GM12801 (cell line): ENCODE measurements around the gene ALAD.

Source experiments
- TF ChIP-seq, protein P1 (sequence below): IDR thresholded peaks from one replicate; pipeline ENCODE4 v1.5.1; 2011; ENCODE audit warnings: control low read depth; ENCODE audit not compliant: insufficient read length; ENCODE audit errors: extremely low read depth

The ALAD gene

DNA sequence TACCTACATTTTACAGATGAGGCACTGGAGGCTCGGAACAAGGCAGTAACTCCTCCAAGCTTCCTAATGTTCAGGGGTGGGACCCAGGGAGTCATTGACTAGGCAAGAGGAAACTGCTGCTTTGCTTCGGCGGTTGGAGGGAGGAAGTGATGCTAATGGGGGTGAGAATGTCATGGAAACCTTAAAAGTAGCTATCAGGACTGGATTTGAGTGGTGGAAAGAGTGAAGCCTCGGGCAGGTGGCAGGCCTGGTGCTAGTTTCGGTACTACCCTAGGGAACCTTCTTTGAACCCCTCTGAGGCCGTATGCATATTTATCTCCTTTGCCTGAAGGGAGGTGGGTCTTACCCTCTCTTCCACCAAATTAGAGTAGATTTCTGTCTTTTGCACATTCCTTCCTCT lies 50.1 kb downstream of the ALAD start:
- TF ChIP-seq, protein P1, sequence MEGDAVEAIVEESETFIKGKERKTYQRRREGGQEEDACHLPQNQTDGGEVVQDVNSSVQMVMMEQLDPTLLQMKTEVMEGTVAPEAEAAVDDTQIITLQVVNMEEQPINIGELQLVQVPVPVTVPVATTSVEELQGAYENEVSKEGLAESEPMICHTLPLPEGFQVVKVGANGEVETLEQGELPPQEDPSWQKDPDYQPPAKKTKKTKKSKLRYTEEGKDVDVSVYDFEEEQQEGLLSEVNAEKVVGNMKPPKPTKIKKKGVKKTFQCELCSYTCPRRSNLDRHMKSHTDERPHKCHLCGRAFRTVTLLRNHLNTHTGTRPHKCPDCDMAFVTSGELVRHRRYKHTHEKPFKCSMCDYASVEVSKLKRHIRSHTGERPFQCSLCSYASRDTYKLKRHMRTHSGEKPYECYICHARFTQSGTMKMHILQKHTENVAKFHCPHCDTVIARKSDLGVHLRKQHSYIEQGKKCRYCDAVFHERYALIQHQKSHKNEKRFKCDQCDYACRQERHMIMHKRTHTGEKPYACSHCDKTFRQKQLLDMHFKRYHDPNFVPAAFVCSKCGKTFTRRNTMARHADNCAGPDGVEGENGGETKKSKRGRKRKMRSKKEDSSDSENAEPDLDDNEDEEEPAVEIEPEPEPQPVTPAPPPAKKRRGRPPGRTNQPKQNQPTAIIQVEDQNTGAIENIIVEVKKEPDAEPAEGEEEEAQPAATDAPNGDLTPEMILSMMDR: no peak

DNA sequence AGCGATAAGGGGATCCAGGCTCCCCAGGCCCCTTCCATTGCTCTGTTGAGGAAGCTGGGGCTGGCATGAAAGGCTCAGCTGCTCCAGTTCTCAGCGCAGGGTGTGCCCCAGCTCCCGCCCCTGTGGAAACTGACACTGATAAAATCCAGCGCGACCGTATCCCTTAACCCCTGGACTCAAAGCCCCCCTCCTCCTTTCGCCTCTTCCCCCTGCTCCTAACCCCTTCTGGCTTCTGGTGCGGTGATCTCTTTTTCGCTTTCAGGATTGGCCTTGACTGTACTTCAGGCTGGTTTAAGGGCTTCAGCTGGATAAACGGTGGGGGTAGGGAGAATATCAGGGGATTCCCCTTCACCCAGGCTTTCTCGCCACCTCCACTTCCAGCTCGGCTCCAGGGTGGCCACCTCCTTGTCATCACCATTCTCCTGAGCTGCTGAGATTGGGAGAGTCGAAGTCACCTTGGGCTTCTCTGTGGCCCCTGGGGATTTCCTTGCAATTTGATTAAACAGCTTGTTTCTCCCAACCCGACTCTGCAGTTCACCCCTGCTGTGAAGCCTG lies 50.9 kb downstream of the ALAD start:
- TF ChIP-seq, protein P1: no peak

DNA sequence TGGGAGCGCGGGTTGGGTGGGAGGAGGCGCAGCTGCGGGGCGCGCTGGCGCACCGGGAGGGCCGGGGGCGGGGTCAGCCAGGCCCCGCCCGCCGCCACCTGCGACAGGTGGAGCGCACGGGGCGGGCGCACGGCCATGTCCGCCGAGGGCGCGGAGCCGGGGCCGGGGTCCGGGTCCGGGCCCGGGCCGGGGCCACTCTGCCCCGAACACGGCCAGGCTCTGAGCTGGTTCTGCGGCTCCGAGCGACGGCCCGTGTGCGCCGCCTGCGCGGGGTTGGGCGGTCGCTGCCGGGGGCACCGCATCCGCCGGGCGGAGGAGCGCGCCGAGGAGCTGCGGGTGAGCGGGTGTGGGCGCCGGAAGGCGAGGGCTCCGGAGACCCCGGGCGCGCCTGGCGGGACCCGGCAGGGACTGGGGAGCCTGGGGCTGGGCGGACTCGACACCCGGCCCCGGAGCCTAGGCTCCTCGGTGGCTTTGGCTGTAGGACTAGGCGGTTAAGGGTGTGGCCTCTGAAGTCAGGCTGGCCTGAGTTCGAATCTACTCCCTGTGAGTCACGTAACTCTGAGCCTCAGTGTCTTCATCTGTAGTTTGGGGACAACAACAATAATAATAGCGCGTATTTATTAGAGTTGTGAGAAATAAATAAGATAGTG lies 51.5 kb downstream of the ALAD start, which contains the start of gene BSPRY:
Gene BSPRY (plus strand): TSS at position 97 of the 650 bp plus-strand sequence. CDS start 39 bp downstream, at position 136.
- TF ChIP-seq, protein P1: no peak

DNA sequence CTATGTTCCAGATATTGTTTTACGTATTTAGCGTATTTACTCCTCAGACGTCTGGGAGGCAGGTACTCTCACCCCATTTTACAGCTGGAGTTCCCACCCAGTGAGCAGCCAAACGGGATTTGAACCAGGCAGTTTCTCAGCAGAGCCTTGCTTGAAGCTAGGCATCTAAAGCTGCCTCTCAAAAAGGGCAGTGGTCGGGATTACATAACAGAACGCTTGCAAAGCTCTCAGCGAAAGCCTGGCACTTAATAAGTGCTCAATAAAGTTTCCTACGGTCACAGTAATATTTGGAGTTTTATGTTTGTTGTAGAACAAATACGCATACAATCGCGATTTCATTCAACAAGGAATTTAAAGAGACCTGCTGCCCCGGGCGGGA lies 52.0 kb downstream of the ALAD start:
- TF ChIP-seq, protein P1: no peak

DNA sequence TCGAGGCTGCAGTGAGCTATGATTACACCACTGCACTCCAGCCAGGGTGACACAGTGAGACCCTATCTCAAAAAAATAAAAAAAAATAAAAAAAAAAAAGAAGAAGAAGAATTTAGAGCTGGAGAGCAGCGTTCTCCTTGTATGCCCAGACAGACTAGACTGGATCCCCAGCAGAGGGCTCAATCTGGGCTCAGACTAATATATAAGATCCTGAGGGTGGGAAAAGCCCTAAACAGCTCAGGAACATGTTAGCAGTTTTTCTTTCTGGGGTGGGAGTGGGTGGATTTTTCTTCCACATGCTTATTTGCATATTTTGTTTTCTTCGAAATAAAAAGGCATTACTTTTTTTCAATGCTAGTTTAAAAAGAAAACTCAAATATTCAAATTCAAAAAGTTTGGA lies 52.6 kb downstream of the ALAD start:
- TF ChIP-seq, protein P1: no peak

DNA sequence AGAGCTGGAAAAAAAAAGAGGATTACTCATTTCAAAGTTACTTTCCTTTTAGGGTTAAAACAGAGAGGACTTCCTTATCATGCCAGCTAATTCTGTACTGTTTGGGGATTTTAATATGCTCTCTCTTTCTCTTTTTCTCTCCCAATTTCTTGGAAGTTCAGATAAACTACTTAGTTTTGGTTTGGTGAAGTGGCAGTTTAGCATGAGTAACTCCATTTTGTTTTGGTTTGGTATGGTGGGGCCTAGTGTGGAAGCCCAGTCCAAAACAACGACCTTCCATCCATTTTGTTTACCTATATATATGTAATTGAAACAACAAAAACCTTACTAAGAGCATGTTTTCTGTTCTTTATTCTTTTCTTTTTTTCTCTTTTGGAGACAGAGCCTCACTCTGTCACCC lies 55.4 kb downstream of the ALAD start:
- TF ChIP-seq, protein P1: no peak

DNA sequence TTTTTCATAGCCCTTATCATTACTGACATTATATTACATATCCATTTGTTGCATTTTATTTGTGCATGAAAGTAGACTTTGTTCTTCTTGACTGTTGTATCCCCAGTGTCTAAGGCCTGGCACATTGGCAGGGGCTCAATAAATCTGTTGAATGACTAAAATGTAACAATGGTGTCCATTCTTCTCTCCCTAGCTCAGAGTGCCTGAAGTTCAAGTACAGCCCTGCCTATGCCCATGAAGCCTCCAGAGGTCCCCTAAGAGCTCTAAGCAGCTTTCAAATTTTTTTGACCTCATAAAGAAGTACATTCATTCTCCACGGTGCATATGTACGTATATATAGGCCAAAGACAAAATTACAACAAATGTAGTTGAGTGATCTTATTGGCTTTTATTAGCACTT lies 55.9 kb downstream of the ALAD start:
- TF ChIP-seq, protein P1: no peak
